ENCODE data around the gene PREX1. TPM values are rescaled to one million over a fixed set of nuclear protein-coding genes. Genes with fewer than 3 reads are reported as not detected.

Gene PREX1
- polyA plus RNA-seq, 1 of the 3 experiments (the other 2 are of a cell fraction), result 5.3 TPM

GRCh38 chr20:48649868-48650267, 177.9 kb downstream of the PREX1 start (continued):
- TF ChIP-seq, protein P1, sequence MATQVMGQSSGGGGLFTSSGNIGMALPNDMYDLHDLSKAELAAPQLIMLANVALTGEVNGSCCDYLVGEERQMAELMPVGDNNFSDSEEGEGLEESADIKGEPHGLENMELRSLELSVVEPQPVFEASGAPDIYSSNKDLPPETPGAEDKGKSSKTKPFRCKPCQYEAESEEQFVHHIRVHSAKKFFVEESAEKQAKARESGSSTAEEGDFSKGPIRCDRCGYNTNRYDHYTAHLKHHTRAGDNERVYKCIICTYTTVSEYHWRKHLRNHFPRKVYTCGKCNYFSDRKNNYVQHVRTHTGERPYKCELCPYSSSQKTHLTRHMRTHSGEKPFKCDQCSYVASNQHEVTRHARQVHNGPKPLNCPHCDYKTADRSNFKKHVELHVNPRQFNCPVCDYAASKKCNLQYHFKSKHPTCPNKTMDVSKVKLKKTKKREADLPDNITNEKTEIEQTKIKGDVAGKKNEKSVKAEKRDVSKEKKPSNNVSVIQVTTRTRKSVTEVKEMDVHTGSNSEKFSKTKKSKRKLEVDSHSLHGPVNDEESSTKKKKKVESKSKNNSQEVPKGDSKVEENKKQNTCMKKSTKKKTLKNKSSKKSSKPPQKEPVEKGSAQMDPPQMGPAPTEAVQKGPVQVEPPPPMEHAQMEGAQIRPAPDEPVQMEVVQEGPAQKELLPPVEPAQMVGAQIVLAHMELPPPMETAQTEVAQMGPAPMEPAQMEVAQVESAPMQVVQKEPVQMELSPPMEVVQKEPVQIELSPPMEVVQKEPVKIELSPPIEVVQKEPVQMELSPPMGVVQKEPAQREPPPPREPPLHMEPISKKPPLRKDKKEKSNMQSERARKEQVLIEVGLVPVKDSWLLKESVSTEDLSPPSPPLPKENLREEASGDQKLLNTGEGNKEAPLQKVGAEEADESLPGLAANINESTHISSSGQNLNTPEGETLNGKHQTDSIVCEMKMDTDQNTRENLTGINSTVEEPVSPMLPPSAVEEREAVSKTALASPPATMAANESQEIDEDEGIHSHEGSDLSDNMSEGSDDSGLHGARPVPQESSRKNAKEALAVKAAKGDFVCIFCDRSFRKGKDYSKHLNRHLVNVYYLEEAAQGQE (IDR thresholded peaks at IDR 0.05; ENCODE audit: low read depth, low read length), result no peak
- TF ChIP-seq RAD21 (IDR thresholded peaks at IDR 0.05; ENCODE audit: low read length), result no peak
- TF ChIP-seq RXRA (IDR thresholded peaks at IDR 0.05; ENCODE audit: borderline replicate concordance, low read depth), result no peak
- TF ChIP-seq TAF1 (IDR thresholded peaks at IDR 0.05; ENCODE audit: borderline replicate concordance, low read depth, low read length), result no peak

DNA sequence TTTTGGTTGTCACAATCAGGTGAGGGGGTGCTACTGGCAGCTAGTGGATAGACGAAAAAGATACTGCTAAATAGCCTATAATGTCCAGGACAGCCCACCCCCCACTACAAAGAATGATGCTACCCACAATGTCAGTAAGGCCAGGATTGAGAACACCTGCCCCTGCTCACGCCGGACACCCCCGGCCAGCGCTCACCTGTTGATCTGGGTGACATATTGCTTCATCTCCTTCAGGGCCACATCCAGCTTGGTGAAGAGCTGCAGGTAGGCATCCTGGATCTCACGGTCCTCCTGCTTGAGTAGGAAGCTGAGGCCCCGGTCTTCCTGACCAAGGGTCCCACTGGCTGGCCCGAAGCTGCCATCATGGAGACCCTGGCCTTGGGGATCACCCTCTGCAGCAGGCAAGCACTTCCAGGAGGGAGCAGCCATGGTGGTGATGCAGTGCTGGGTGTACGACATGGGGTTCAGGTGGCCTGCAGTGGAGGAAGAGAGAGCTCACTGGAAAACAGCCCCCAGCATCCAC, 178.6 kb downstream of the PREX1 start:
- no peak for TF ChIP-seq CTCF (IDR thresholded peaks at IDR 0.05)
- TF ChIP-seq ELF1 (IDR thresholded peaks at IDR 0.05), result no peak
- TF ChIP-seq, protein P2, sequence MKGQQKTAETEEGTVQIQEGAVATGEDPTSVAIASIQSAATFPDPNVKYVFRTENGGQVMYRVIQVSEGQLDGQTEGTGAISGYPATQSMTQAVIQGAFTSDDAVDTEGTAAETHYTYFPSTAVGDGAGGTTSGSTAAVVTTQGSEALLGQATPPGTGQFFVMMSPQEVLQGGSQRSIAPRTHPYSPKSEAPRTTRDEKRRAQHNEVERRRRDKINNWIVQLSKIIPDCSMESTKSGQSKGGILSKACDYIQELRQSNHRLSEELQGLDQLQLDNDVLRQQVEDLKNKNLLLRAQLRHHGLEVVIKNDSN (IDR thresholded peaks at IDR 0.05; ENCODE audit: borderline replicate concordance, low read depth), result no peak
- TF ChIP-seq, protein P3, sequence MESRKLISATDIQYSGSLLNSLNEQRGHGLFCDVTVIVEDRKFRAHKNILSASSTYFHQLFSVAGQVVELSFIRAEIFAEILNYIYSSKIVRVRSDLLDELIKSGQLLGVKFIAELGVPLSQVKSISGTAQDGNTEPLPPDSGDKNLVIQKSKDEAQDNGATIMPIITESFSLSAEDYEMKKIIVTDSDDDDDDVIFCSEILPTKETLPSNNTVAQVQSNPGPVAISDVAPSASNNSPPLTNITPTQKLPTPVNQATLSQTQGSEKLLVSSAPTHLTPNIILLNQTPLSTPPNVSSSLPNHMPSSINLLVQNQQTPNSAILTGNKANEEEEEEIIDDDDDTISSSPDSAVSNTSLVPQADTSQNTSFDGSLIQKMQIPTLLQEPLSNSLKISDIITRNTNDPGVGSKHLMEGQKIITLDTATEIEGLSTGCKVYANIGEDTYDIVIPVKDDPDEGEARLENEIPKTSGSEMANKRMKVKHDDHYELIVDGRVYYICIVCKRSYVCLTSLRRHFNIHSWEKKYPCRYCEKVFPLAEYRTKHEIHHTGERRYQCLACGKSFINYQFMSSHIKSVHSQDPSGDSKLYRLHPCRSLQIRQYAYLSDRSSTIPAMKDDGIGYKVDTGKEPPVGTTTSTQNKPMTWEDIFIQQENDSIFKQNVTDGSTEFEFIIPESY (IDR thresholded peaks at IDR 0.05; ENCODE audit: borderline replicate concordance, low read depth), result no peak
- TF ChIP-seq RCOR1 (IDR thresholded peaks at IDR 0.05; ENCODE audit: low read length), result no peak
- TF ChIP-seq EP300 (IDR thresholded peaks at IDR 0.05; ENCODE audit: borderline replicate concordance in 1 of 2, low read depth in 1 of 2, low read length in 1 of 2), result no peak
- no peak for TF ChIP-seq SMC3 (IDR thresholded peaks at IDR 0.05; ENCODE audit: low read depth, low read length)
- TF ChIP-seq, protein P4, sequence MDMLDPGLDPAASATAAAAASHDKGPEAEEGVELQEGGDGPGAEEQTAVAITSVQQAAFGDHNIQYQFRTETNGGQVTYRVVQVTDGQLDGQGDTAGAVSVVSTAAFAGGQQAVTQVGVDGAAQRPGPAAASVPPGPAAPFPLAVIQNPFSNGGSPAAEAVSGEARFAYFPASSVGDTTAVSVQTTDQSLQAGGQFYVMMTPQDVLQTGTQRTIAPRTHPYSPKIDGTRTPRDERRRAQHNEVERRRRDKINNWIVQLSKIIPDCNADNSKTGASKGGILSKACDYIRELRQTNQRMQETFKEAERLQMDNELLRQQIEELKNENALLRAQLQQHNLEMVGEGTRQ (IDR thresholded peaks at IDR 0.05; ENCODE audit: borderline replicate concordance, low read depth, low read length), result no peak
- no peak overlapping the region for H3K4me2 ChIP-seq
- no peak for DNase-seq
- 83% methylated on average over 8 of the region's 9 CpGs for WGBS (ENCODE audit: low lambda C conversion rate)
- no peaks in the 10 kb centered on the region for H3K9me2 ChIP-seq
- no peaks in the 10 kb centered on the region for H3K36me3 ChIP-seq (replicated peaks in 1 of 2; ENCODE audit: control insufficient read depth in 1 of 2, insufficient read depth in 2 of 2, low read length in 1 of 2)
- no peak overlapping the region for H3K27ac ChIP-seq (ENCODE audit: low read depth in 2 of 2, low read length in 1 of 2)
- H3K9ac ChIP-seq, result no peak overlapping the region
- H3F3A ChIP-seq (replicated peaks; ENCODE audit: insufficient read depth), result no peaks in the 10 kb centered on the region
- H3K27me3 ChIP-seq (ENCODE audit: insufficient read depth), result no peaks in the 10 kb centered on the region
- ChIA-PET POLR2A (no interaction called here), CTCF (interaction anchor here (0.9 to 4.9 kb wide), 3 partner anchors 8 to 256 kb away, joined by 3 to 41 read pairs (median 14); no protein-coding TSS in a partner anchor)
- no peak overlapping the region for H3K4me3 ChIP-seq (ENCODE audit: low read depth in 2 of 2, low read length in 1 of 2)
- H4K20me1 ChIP-seq (ENCODE audit: insufficient read depth), result no peaks in the 10 kb centered on the region
- no peaks in the 10 kb centered on the region for H3K4me1 ChIP-seq (ENCODE audit: control insufficient read depth in 1 of 2, insufficient read depth in 2 of 2, low read depth in 1 of 2, low read length in 1 of 2)
- H3K79me2 ChIP-seq (ENCODE audit: insufficient read depth), result no peaks in the 10 kb centered on the region
- no peak overlapping the region for H2AFZ ChIP-seq (ENCODE audit: low read depth)
- no peaks in the 10 kb centered on the region for H3K9me3 ChIP-seq
